GM23338 (cell line): ENCODE data around the gene COL21A1.

Experiments used
- CREB1 ChIP-seq: fragments of 250-450 bp; sonication (Bioruptor Pico); IDR thresholded peaks from 2 replicates; pipeline ENCODE4 v1.5.0; 2020; ENCODE audit warnings: low read depth, mild to moderate bottlenecking, moderate library complexity
- CTCF ChIP-seq, 2 experiments: fragments of 200-600 bp in 1 of 2; sonication (generic) in 1 of 2; conservative IDR thresholded peaks; 2 replicates each; pipeline versions ENCODE4 v1.5.1 to v1.6.1; 2016 to 2017; ENCODE audit warnings: antibody characterized with exemption in 2 of 2, low read depth in 2 of 2, mild to moderate bottlenecking in 2 of 2, moderate library complexity in 1 of 2
- EZH2 ChIP-seq: fragments of 200-600 bp; sonication (generic); IDR thresholded peaks from one replicate; pipeline ENCODE4 v1.8.0; 2017; ENCODE audit warnings: antibody characterized with exemption, mild to moderate bottlenecking, low read depth; ENCODE audit not compliant: unreplicated experiment

- no peak for TF ChIP-seq EZH2
- no peak for TF ChIP-seq CTCF (conservative IDR thresholded peaks at IDR 0.05; ENCODE audit: low read depth in 2 of 2)
- TF ChIP-seq CREB1 (CRISPR knock-in tag), result no peak
These were observed 53.5 kb downstream of the COL21A1 start for GRCh38 chr6:56193846-56194245.
